Stimulated activated CD4-positive, alpha-beta T cell treated with anti-CD3 and anti-CD28 coated beads, Interleukin-1b, Interleukin-23, amount 100 ng/mL, for 24 hours (primary cell): ENCODE results near the gene CTSG.
"Not testable (repeated sequence)": the region's sequence is repeated elsewhere in the genome, so short reads cannot be mapped to it uniquely, and the experiment has no call there.

Experiments
- DNase-seq, 4 experiments: peaks; one replicate each; pipeline ENCODE4 v3.0.0-alpha.2; 2020; ENCODE audit warnings: low read depth in 4 of 4, low spot score in 1 of 4

Gene CTSG

GRCh38 chr14:24576182-24576581 is at the start of gene CTSG:
Gene CTSG (minus strand): TSS chr14:24576250. CDS start chr14:24576223, 27 bp downstream.
- no peak for DNase-seq

- DNase-seq, result no peak
These were observed 37.7 kb upstream of the CTSG start for GRCh38 chr14:24613747-24614146.

GRCh38 chr14:24613241-24613640 is 37.2 kb upstream of the CTSG start:
- no peak for DNase-seq

- no peak for DNase-seq
These were observed 36.1 kb upstream of the CTSG start for GRCh38 chr14:24612196-24612595.

- no peak for DNase-seq
These were observed 33.8 kb upstream of the CTSG start, which contains the start of gene GZMH for GRCh38 chr14:24609655-24610344. Gene GZMH (minus strand): TSS chr14:24609685. CDS start chr14:24609613, 72 bp downstream.

- no peak for DNase-seq
These were observed 31.8 kb upstream of the CTSG start for GRCh38 chr14:24607635-24608514.

- DNase-seq, result no peak
These were observed 31.0 kb upstream of the CTSG start for GRCh38 chr14:24607081-24607480.

- DNase-seq, result no peak
These were observed 30.2 kb upstream of the CTSG start for GRCh38 chr14:24606297-24606696.

- peak; percentile 28 to 63 (median 46) for DNase-seq
These were observed 29.6 kb upstream of the CTSG start for GRCh38 chr14:24605435-24606190.

GRCh38 chr14:24597403-24597802 is 21.4 kb upstream of the CTSG start:
- DNase-seq, result no peak

- no peak for DNase-seq
These were observed 19.2 kb upstream of the CTSG start for GRCh38 chr14:24595073-24595808.

- not testable (repeated sequence) for DNase-seq
These were observed 15.0 kb upstream of the CTSG start for GRCh38 chr14:24591004-24591403.

- not testable (repeated sequence) for DNase-seq
These were observed 8.4 kb upstream of the CTSG start for GRCh38 chr14:24584402-24584801.

- no peak for DNase-seq
These were observed 2.5 kb upstream of the CTSG start for GRCh38 chr14:24578558-24578957.

- DNase-seq, result no peak
These were observed 721 bp upstream of the CTSG start for GRCh38 chr14:24576771-24577170.

- DNase-seq, result no peak
These were observed 1.8 kb downstream of the CTSG start for GRCh38 chr14:24574206-24574774.

GRCh38 chr14:24566318-24566717 is 9.7 kb downstream of the CTSG start:
- no peak for DNase-seq

GRCh38 chr14:24565766-24566165 is 10.3 kb downstream of the CTSG start:
- no peak for DNase-seq

- DNase-seq, result no peak
These were observed 12.5 kb downstream of the CTSG start for GRCh38 chr14:24563505-24563904.

- no peak for DNase-seq
These were observed 19.3 kb downstream of the CTSG start for GRCh38 chr14:24556756-24557155.
